Choroid plexus epithelial cell (primary cell): ENCODE results near the gene USP35.

ENCODE experiments used
- DNase-seq: peaks from one replicate; pipeline ENCODE4 v3.0.0-alpha.2; 2010; ENCODE audit warnings: low read depth
- H3K4me3 ChIP-seq: 2 replicates; pipeline ENCODE4 v1.5.1; 2011; ENCODE audit warnings: low read depth, mild to moderate bottlenecking, control low read depth, low read length, moderate library complexity
- TF ChIP-seq, protein P1 (sequence below): conservative IDR thresholded peaks from 2 replicates; pipeline ENCODE4 v1.5.1; 2011; ENCODE audit warnings: low read depth, mild to moderate bottlenecking, control low read depth, inconsistent platforms, low read length, moderate library complexity

Gene USP35

DNA sequence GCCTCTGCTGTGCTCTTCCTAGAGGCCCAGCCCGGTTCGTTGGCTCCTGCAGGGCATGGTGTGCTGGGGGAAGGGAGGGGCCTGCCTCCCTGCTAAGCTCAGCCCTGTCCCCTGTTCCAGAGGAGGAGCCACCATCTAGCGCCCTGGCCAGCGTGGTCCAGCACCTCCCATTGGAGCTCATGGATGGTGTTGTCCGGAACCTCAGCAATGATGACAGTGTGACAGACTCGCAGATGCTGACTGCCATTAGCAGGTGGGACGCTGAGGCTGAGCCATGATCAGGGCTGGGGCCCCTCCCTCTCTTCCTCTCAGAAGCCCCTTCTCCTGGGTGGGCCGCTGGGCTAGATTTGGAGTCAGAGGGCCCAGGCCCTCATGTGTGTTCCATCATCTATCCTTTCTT, 9.1 kb downstream of the USP35 start:
- TF ChIP-seq, protein P1, sequence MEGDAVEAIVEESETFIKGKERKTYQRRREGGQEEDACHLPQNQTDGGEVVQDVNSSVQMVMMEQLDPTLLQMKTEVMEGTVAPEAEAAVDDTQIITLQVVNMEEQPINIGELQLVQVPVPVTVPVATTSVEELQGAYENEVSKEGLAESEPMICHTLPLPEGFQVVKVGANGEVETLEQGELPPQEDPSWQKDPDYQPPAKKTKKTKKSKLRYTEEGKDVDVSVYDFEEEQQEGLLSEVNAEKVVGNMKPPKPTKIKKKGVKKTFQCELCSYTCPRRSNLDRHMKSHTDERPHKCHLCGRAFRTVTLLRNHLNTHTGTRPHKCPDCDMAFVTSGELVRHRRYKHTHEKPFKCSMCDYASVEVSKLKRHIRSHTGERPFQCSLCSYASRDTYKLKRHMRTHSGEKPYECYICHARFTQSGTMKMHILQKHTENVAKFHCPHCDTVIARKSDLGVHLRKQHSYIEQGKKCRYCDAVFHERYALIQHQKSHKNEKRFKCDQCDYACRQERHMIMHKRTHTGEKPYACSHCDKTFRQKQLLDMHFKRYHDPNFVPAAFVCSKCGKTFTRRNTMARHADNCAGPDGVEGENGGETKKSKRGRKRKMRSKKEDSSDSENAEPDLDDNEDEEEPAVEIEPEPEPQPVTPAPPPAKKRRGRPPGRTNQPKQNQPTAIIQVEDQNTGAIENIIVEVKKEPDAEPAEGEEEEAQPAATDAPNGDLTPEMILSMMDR: no peak
- no peak for DNase-seq
- no peak overlapping the region for H3K4me3 ChIP-seq

- no peak overlapping the region for H3K4me3 ChIP-seq
- TF ChIP-seq, protein P1: no peak
- DNase-seq: no peak
Measured at GRCh38 chr11:78199015-78199652, 10.4 kb downstream of the USP35 start.

DNA sequence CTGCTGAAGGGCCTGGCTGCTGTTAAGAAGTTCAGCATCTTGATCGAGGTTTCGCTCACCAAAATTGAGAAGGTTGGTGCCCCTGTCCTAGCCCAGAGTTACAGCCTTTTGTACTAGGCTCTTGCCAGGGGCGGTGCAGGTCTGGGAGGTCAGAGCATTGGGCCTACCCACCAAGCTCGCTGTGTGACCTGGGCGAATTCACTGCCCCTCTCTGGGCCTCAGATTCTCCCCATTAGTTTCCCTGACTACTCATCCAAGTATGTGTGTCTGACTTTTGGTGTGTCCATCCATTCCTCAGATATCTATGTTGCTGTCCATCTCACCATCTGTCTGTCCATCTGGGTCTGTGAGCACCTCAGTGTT, 10.9 kb downstream of the USP35 start:
- DNase-seq: no peak
- TF ChIP-seq, protein P1: no peak
- H3K4me3 ChIP-seq: no peak overlapping the region

GRCh38 chr11:78200061-78200460, 11.3 kb downstream of the USP35 start:
- TF ChIP-seq, protein P1: no peak
- H3K4me3 ChIP-seq: no peak overlapping the region
- no peak for DNase-seq

- TF ChIP-seq, protein P1: no peak
Measured at GRCh38 chr11:78200553-78200952, 11.8 kb downstream of the USP35 start.

GRCh38 chr11:78201096-78201818, 12.5 kb downstream of the USP35 start:
- H3K4me3 ChIP-seq: no peak overlapping the region
- DNase-seq: no peak
- TF ChIP-seq, protein P1: no peak

More at GRCh38 chr11:78200553-78200952, 11.8 kb downstream of the USP35 start:
- no peak overlapping the region for H3K4me3 ChIP-seq
- no peak for DNase-seq

DNA sequence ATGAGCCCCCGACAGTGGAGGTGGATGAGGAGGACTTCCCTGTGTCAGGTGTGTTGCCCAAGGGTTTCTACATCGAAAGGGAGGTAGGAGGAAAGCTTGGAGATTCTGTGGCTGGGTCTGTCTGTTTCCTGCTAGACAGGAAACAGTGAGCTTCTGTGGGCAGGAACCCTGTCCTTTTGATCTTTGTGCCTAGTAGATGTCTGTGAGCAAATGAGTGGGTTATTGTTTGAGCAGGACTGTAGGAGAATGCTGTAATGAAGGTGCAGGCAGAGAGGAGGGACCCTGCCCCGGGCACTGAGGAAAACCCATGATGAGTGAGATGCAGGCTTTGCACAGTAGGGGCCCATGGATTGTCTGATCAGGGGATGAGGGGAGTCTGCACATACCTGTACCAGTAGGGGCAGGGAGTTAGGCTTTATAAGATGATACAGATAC, 14.0 kb downstream of the USP35 start:
- no peak for DNase-seq
- H3K4me3 ChIP-seq: no peak overlapping the region
- TF ChIP-seq, protein P1: no peak
